ENCODE results near the gene NUP160. TPM values are rescaled to one million over a fixed set of nuclear protein-coding genes. Genes with fewer than 3 reads are reported as not detected.

Gene NUP160
- total RNA-seq, 1 donor from 2014 or later: 22.2 TPM

DNA sequence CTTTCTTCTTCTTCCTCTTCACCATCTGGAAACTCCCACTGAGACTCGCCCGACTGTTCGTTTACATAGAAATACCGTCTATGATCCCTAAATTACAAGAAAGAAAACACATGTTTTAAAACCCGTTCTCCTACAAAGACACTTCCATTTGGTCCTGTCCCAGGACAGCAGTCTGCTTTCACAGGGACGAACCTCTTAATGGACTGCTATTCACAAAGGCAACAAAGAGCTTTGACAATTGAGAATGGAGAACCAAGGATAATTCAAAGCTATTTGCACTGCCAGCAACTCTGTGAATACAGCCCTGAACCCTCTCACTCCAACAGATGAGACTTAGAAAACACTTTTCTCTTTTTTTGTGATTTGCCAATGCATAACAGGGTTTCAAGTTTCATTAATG is 116.7 kb downstream of the NUP160 start:
- no peak for DNase-seq (ENCODE audit: extremely low read depth, low read depth, low spot score)

Other genes with a start within 250 kb of the NUP160 start
- gene MTCH2, start 205.8 kb downstream of the NUP160 start, total RNA-seq: 63.5 and 81.6 TPM in 2 replicates
- not detected in 2 replicates for gene AGBL2, start 133.0 kb downstream of the NUP160 start, total RNA-seq
- gene FNBP4, start 81.0 kb downstream of the NUP160 start, total RNA-seq: 45.0 and 85.2 TPM in 2 replicates
- gene PTPRJ, start 132.2 kb upstream of the NUP160 start, total RNA-seq: 17.3 and 21.5 TPM in 2 replicates